NCI-H748 treated with DMSO at 0.1 percent for 48 hours (cell line): ENCODE measurements around the gene ITIH4.

Experiments used
- DNase-seq: peaks from one replicate; lab custom pipeline; 2025; lab: John Stamatoyannopoulos, UW

The ITIH4 gene

GRCh38 chr3:52798376-52798977, 32.0 kb downstream of the ITIH4 start:
- no peak for DNase-seq

GRCh38 chr3:52796411-52796810, 34.1 kb downstream of the ITIH4 start:
- no peak for DNase-seq

GRCh38 chr3:52795298-52795900, 35.1 kb downstream of the ITIH4 start:
- DNase-seq, result no peak

- DNase-seq, result no peak
These were observed 35.8 kb downstream of the ITIH4 start, which contains the start of gene ITIH3 for GRCh38 chr3:52794612-52795099. ITIH3 (plus strand) TSS chr3:52794796; CDS start chr3:52794804, 8 bp downstream.

GRCh38 chr3:52793702-52794611, 36.5 kb downstream of the ITIH4 start:
- DNase-seq, result no peak

- no peak for DNase-seq
These were observed 37.3 kb downstream of the ITIH4 start for GRCh38 chr3:52792961-52793695.

GRCh38 chr3:52792413-52792812, 38.1 kb downstream of the ITIH4 start:
- DNase-seq, result no peak

- DNase-seq, result no peak
These were observed 38.5 kb downstream of the ITIH4 start for GRCh38 chr3:52791928-52792327.

GRCh38 chr3:52791366-52791765, 39.1 kb downstream of the ITIH4 start:
- DNase-seq, result no peak

- DNase-seq, result no peak
These were observed 39.7 kb downstream of the ITIH4 start for GRCh38 chr3:52790741-52791140.

- DNase-seq, result no peak
These were observed 40.1 kb downstream of the ITIH4 start for GRCh38 chr3:52790337-52790736.

GRCh38 chr3:52789746-52790040, 40.8 kb downstream of the ITIH4 start:
- no peak for DNase-seq

- DNase-seq, result no peak
These were observed 41.4 kb downstream of the ITIH4 start for GRCh38 chr3:52788890-52789745.

- no peak for DNase-seq
These were observed 42.5 kb downstream of the ITIH4 start for GRCh38 chr3:52787672-52788625.

- DNase-seq, result no peak
These were observed 43.2 kb downstream of the ITIH4 start for GRCh38 chr3:52787246-52787645.

GRCh38 chr3:52786330-52787215, 43.9 kb downstream of the ITIH4 start:
- DNase-seq, result no peak

- no peak for DNase-seq
These were observed 45.4 kb downstream of the ITIH4 start for GRCh38 chr3:52784931-52785590.

- DNase-seq, result no peak
These were observed 46.4 kb downstream of the ITIH4 start for GRCh38 chr3:52784021-52784621.
